Measurements from ENCODE around the gene PON3.
A peak's percentile ranks its signal among the peaks of the same experiment; 100 is the strongest.

Gene PON3
- 0 reads per million in 3 donors for total RNA-seq

DNA sequence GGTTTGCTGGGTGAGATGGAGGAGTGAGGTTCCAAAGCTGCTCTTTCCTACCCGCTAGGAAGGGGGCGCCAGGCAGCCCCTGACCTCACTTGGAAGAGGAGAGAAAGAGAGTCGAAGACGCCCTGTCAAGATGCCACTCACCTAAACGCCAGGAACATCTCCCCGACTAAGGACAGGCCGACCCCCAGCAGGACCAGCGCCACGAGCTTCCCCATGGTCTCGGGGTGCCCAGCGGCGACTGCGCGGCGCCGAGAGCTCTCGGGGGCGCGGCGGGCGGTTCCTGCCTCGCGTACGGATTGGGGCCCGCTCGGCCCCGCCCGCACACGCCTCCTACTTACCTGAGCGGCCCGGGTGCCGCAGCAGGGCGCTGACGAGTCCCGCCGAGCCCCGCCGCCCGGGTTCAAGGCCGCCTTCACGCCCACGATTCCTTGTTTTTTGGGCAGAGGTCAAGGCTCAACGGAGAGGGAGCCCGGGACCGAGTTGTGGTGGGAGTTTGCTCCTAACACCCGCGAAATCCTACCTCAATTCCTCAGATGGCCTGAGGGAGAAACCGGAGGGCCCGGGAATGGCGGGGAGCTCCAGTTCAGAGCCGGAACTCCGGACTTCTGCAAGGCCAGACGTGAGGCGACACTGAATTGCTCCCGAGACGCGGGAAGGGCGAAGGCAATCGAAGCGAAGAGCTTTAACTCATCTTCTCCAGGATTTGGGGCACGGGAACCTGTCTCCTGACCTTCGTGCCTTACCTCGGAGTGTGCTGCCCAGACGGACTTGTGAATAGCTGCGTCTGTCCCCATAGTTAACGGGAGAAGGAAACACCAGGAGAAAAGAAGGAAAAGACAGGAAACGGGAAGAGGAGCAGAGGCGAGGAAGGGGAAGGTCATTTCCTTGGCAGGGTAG is at the start of gene PON3:
PON3 (minus strand) TSS at position 240 of the 897 bp plus-strand sequence; CDS start at position 215, 25 bp downstream.
- no peak for DNase-seq
- H3K4me1 ChIP-seq (ENCODE audit: control insufficient read depth, insufficient read depth, low read length, poor library complexity, severe bottlenecking): no peaks in the 10 kb centered on the region
- no peak within 1 kb of the TSS for H3K27ac ChIP-seq (ENCODE audit: insufficient read depth, low read length, poor library complexity, severe bottlenecking)
- H3K9me3 ChIP-seq (ENCODE audit: control insufficient read depth, low read length): no peaks in the 10 kb centered on the region
- H3K4me3 ChIP-seq (ENCODE audit: insufficient read depth, low read depth, low read length, poor library complexity, severe bottlenecking): peak within 1 kb of the TSS; percentile 23
- peaks cover 3% of the 10 kb centered on the region for H3K27me3 ChIP-seq (replicated peaks; ENCODE audit: control insufficient read depth, insufficient read depth, low read length, poor library complexity, severe bottlenecking)
- H3K36me3 ChIP-seq (ENCODE audit: control insufficient read depth, insufficient read depth, low read length): no peaks in the 10 kb centered on the region

GRCh38 chr7:95444796-95445195 is 48.6 kb upstream of the PON3 start:
- Histone ChIP-seq H3K9me3 (ENCODE audit: control insufficient read depth, low read length) (no peaks in the 10 kb centered on the region), H3K4me3 (ENCODE audit: insufficient read depth, low read depth, low read length, poor library complexity, severe bottlenecking) (no peak overlapping the region), H3K27me3 (replicated peaks; ENCODE audit: control insufficient read depth, insufficient read depth, low read length, poor library complexity, severe bottlenecking) (no peaks in the 10 kb centered on the region), H3K4me1 (ENCODE audit: control insufficient read depth, insufficient read depth, low read length, poor library complexity, severe bottlenecking) (no peaks in the 10 kb centered on the region), H3K27ac (ENCODE audit: insufficient read depth, low read length, poor library complexity, severe bottlenecking) (no peak overlapping the region), H3K36me3 (ENCODE audit: control insufficient read depth, insufficient read depth, low read length) (no peaks in the 10 kb centered on the region)
- DNase-seq: no peak

- no peak for DNase-seq
- Histone ChIP-seq H3K4me1 (ENCODE audit: control insufficient read depth, insufficient read depth, low read length, poor library complexity, severe bottlenecking) (no peaks in the 10 kb centered on the region), H3K9me3 (ENCODE audit: control insufficient read depth, low read length) (no peaks in the 10 kb centered on the region), H3K27me3 (replicated peaks; ENCODE audit: control insufficient read depth, insufficient read depth, low read length, poor library complexity, severe bottlenecking) (no peaks in the 10 kb centered on the region), H3K36me3 (ENCODE audit: control insufficient read depth, insufficient read depth, low read length) (no peaks in the 10 kb centered on the region), H3K27ac (ENCODE audit: insufficient read depth, low read length, poor library complexity, severe bottlenecking) (no peak overlapping the region), H3K4me3 (ENCODE audit: insufficient read depth, low read depth, low read length, poor library complexity, severe bottlenecking) (no peak overlapping the region)
Observed at GRCh38 chr7:95441042-95441823, 45.1 kb upstream of the PON3 start.

DNA sequence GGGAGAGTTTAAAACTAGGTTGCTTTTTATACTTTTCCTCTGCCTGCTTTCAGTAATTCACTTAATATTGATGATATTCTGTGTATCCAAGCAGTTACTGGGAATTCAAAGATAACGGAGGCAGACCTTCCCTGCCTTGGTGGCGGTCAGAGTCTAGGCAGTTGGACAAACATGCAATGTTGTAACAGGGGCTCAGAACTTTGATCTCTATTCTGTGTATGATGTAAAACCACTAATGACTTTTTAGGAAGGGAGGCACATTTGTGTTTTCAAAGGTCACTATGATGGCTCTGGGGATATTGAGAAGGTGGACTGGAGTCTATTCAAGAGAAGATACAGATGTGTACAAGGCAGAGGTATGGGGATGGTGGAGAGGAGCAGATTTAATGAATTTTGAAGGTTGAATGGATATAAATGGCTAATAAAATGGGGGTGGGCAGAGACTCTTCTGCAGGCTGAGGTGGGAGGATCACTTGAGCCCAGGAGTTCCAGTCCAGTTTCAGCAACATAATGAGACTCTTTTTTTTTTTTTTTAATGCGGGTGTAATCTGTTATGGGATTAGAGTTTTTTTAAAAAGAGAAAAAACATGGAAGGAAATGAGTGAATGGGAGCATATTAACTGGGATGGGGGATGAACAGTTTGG is 44.3 kb upstream of the PON3 start:
- H3K4me3 ChIP-seq (ENCODE audit: insufficient read depth, low read depth, low read length, poor library complexity, severe bottlenecking): no peak overlapping the region
- DNase-seq: no peak
- no peaks in the 10 kb centered on the region for H3K27me3 ChIP-seq (replicated peaks; ENCODE audit: control insufficient read depth, insufficient read depth, low read length, poor library complexity, severe bottlenecking)
- H3K27ac ChIP-seq (ENCODE audit: insufficient read depth, low read length, poor library complexity, severe bottlenecking): no peak overlapping the region
- no peaks in the 10 kb centered on the region for H3K4me1 ChIP-seq (ENCODE audit: control insufficient read depth, insufficient read depth, low read length, poor library complexity, severe bottlenecking)
- H3K9me3 ChIP-seq (ENCODE audit: control insufficient read depth, low read length): no peaks in the 10 kb centered on the region
- H3K36me3 ChIP-seq (ENCODE audit: control insufficient read depth, insufficient read depth, low read length): no peaks in the 10 kb centered on the region

DNA sequence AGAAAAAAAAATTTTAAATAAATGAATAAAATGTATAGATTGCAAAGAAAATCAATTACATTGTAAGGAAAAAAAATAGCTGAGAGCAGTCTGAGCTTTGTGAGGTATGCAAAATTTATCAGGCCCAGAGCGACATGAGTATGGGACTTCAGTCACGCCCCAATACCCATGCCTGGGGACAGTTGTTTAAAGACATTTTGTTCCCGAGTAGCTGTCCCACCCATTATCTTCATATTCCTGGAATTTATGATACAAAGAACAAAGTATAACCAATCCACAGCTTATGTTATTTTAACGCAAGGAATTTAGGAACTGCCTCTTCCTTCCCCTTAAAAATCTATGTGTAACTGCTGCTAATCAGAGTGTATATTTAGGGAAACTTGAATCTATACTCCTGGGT is 40.2 kb upstream of the PON3 start:
- Histone ChIP-seq H3K4me3 (ENCODE audit: insufficient read depth, low read depth, low read length, poor library complexity, severe bottlenecking) (no peak overlapping the region), H3K9me3 (ENCODE audit: control insufficient read depth, low read length) (no peaks in the 10 kb centered on the region), H3K27ac (ENCODE audit: insufficient read depth, low read length, poor library complexity, severe bottlenecking) (no peak overlapping the region), H3K36me3 (ENCODE audit: control insufficient read depth, insufficient read depth, low read length) (no peaks in the 10 kb centered on the region), H3K4me1 (ENCODE audit: control insufficient read depth, insufficient read depth, low read length, poor library complexity, severe bottlenecking) (no peaks in the 10 kb centered on the region), H3K27me3 (replicated peaks; ENCODE audit: control insufficient read depth, insufficient read depth, low read length, poor library complexity, severe bottlenecking) (no peaks in the 10 kb centered on the region)
- no peak for DNase-seq

- Histone ChIP-seq H3K27ac (ENCODE audit: insufficient read depth, low read length, poor library complexity, severe bottlenecking) (no peak overlapping the region), H3K4me3 (ENCODE audit: insufficient read depth, low read depth, low read length, poor library complexity, severe bottlenecking) (peak overlapping the region; percentile 68), H3K4me1 (ENCODE audit: control insufficient read depth, insufficient read depth, low read length, poor library complexity, severe bottlenecking) (no peaks in the 10 kb centered on the region), H3K36me3 (ENCODE audit: control insufficient read depth, insufficient read depth, low read length) (no peaks in the 10 kb centered on the region), H3K27me3 (replicated peaks; ENCODE audit: control insufficient read depth, insufficient read depth, low read length, poor library complexity, severe bottlenecking) (no peaks in the 10 kb centered on the region), H3K9me3 (ENCODE audit: control insufficient read depth, low read length) (no peaks in the 10 kb centered on the region)
- DNase-seq: no peak
Observed at GRCh38 chr7:95435422-95435780, 39.2 kb upstream of the PON3 start.

DNA sequence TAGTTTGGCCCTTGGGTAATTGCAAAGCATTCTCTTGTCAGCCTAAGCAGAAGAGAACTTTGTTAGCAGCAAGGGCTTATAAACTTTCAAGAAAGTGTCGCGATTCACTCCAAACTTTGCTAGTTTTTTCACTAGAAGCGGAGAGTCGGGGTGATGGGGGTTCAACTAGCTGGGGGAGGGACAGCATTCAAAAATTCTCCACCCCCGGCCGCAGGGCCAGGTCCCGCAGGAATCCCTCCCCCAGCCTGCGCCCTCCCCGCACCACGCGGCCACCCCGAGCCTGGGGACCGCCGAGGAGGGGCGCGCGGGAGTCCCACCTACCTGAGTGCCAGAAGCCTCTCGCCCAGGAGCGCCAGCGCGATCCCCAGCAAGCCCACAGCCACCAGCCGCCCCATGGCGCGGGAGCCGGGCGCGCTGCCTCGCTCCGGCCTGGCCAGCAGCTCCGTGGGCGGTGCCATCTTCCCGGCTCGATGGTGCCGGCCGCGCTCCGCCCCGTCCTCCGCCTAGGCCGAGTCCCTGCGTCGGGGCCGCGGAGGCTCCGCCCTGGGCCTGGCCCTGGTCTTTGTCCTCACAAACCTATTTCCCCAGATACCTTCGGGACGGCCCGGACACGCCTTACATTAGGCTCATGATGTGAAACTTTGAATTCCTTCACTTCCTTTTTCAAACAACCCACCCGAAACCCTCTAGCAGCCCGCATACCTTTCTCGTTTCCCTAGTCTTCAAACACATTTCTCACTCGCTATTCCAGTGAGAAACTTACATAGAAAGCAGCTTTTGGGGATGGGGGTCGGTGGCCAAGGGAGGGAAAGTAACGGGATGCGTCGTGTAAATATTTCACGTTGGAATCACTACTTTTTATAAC is 38.6 kb upstream of the PON3 start, which contains the start of gene PON2:
PON2 (minus strand) TSS at position 472 of the 865 bp plus-strand sequence; CDS start at position 395, 77 bp downstream.
- Histone ChIP-seq H3K36me3 (ENCODE audit: control insufficient read depth, insufficient read depth, low read length) (no peaks in the 10 kb centered on the region), H3K27ac (ENCODE audit: insufficient read depth, low read length, poor library complexity, severe bottlenecking) (no peak within 1 kb of the TSS), H3K9me3 (ENCODE audit: control insufficient read depth, low read length) (no peaks in the 10 kb centered on the region), H3K4me3 (ENCODE audit: insufficient read depth, low read depth, low read length, poor library complexity, severe bottlenecking) (peak within 1 kb of the TSS; percentile 68), H3K27me3 (replicated peaks; ENCODE audit: control insufficient read depth, insufficient read depth, low read length, poor library complexity, severe bottlenecking) (no peaks in the 10 kb centered on the region), H3K4me1 (ENCODE audit: control insufficient read depth, insufficient read depth, low read length, poor library complexity, severe bottlenecking) (no peaks in the 10 kb centered on the region)
- DNase-seq: peak; percentile 0 to 6 (median 5)

DNA sequence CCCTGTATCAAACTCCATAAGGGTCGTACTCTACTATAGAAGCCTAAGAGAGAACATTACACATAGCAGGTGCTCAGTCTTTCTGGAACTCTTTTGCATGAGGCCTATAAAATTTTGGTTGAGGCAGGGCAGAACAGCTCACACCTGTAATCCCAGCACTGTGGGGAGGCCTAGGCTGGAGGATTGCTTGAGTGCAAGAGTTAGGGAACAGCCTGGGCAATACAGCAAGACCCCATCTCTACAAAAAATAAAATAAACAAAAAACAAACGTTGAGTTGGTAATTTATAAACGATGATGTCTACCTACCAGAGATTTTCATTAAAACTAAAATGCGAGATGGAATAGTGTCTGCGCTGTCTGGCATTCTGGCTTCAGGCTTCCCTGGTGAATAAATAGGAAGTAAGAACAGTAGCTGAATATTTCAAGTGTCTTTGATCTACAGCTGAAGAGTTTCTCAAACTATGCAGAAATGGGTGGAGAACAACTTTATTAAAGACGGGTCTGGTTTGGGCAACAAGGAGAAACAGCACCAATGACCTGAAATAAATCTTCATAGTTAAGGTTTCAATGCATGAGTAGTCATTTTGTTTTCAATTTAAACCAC is 37.9 kb upstream of the PON3 start:
- Histone ChIP-seq H3K4me3 (ENCODE audit: insufficient read depth, low read depth, low read length, poor library complexity, severe bottlenecking) (peak overlapping the region; percentile 68), H3K27ac (ENCODE audit: insufficient read depth, low read length, poor library complexity, severe bottlenecking) (no peak overlapping the region), H3K9me3 (ENCODE audit: control insufficient read depth, low read length) (no peaks in the 10 kb centered on the region), H3K36me3 (ENCODE audit: control insufficient read depth, insufficient read depth, low read length) (no peaks in the 10 kb centered on the region), H3K27me3 (replicated peaks; ENCODE audit: control insufficient read depth, insufficient read depth, low read length, poor library complexity, severe bottlenecking) (no peaks in the 10 kb centered on the region), H3K4me1 (ENCODE audit: control insufficient read depth, insufficient read depth, low read length, poor library complexity, severe bottlenecking) (no peaks in the 10 kb centered on the region)
- no peak for DNase-seq

DNA sequence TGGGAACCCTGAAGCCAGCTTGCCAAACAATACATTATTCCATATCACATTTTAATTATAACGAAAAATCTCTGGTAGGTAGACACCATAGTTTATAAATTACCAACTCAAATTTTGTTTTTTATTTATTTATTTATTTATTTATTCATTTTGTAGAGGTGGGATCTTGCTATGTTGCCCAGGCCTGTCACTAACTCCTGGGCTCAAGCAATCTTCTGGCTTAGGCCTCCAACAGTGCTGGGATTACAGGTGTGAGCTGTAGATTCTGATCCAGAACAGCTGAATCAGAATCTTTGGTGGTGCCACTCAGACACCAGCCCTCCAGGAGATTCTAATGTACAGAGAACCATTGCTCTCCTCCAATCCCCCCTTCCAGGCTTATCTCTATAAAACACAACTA is 37.0 kb upstream of the PON3 start:
- H3K4me1 ChIP-seq (ENCODE audit: control insufficient read depth, insufficient read depth, low read length, poor library complexity, severe bottlenecking): no peaks in the 10 kb centered on the region
- H3K27me3 ChIP-seq (replicated peaks; ENCODE audit: control insufficient read depth, insufficient read depth, low read length, poor library complexity, severe bottlenecking): no peaks in the 10 kb centered on the region
- no peaks in the 10 kb centered on the region for H3K36me3 ChIP-seq (ENCODE audit: control insufficient read depth, insufficient read depth, low read length)
- DNase-seq: no peak
- H3K9me3 ChIP-seq (ENCODE audit: control insufficient read depth, low read length): no peaks in the 10 kb centered on the region
- no peak overlapping the region for H3K27ac ChIP-seq (ENCODE audit: insufficient read depth, low read length, poor library complexity, severe bottlenecking)
- H3K4me3 ChIP-seq (ENCODE audit: insufficient read depth, low read depth, low read length, poor library complexity, severe bottlenecking): no peak overlapping the region

Data from effector memory CD4-positive, alpha-beta T cell (primary cell).